ENCODE measurements around the gene IRF2BP2. TPM values are rescaled to one million over a fixed set of nuclear protein-coding genes. Genes with fewer than 3 reads are reported as not detected.
"Not testable (repeated sequence)": the region's sequence is repeated elsewhere in the genome, so short reads cannot be mapped to it uniquely, and the experiment has no call there.

IRF2BP2 gene
- total RNA-seq, 8 experiments from 2014 or later: 35.9 to 109 (median 82.0) TPM

GRCh38 chr1:234602334-234603220 lies 7.4 kb downstream of the IRF2BP2 start:
- in situ Hi-C loops (cut with MboI; ENCODE audit: low pct_unique_long_range_greater_than_20kb in 2 of 9, low sequenced_read_pairs in 9 of 9, unreplicated experiment in 9 of 9): loop anchor here (10.0 to 25.0 kb wide), 7 partner anchors 98 to 485 kb away; no protein-coding TSS in a partner anchor
- Histone ChIP-seq H3K27ac (peak overlapping the region; percentile 64 to 79), H3K4me3 (peak overlapping the region; percentile 50 to 72 (median 61)), H3K4me1 (replicated peaks in 1 of 2) (peaks cover 31 to 43% of the 10 kb centered on the region in 2 donors)
- peak; percentile 5 to 33 (median 21) for ATAC-seq (replicated peaks in 6 of 8)
- WGBS, 10 experiments: 2 to 80% (median 36%) methylated on average over 1 to 7 of the region's 7 CpGs; no CpG with 5 or more reads in 1 of the 10 experiments

- H3K4me1 ChIP-seq (replicated peaks in 1 of 2): peaks cover 31 to 43% of the 10 kb centered on the region in 2 donors
- in situ Hi-C loops (cut with MboI; ENCODE audit: low pct_unique_long_range_greater_than_20kb in 2 of 9, low sequenced_read_pairs in 9 of 9, unreplicated experiment in 9 of 9): loop anchor here (10.0 to 25.0 kb wide), 7 partner anchors 97 to 486 kb away; no protein-coding TSS in a partner anchor
- H3K4me3 ChIP-seq: peak overlapping the region; percentile 31 to 61 (median 38)
- H3K27ac ChIP-seq: peak overlapping the region in 1 of 2 donors; percentile 72
- peak in 3 of 8 experiments; percentile 0 to 7 (median 0) for ATAC-seq (replicated peaks in 6 of 8)
- WGBS, 10 experiments: 0 to 50% (median 38%) methylated on average over 2 to 9 of the region's 10 CpGs; no CpG with 5 or more reads in 1 of the 10 experiments
Observed at GRCh38 chr1:234601301-234602017, 8.5 kb downstream of the IRF2BP2 start.

- 0 to 26% (median 7%) methylated on average over 2 to 11 of the region's 11 CpGs for WGBS, 10 experiments
- Histone ChIP-seq H3K4me3 (peak overlapping the region; percentile 31 to 40 (median 38)), H3K4me1 (replicated peaks in 1 of 2) (peaks cover 31 to 43% of the 10 kb centered on the region in 2 donors), H3K27ac (peak overlapping the region; percentile 47 to 72)
- in situ Hi-C loops (cut with MboI; ENCODE audit: low pct_unique_long_range_greater_than_20kb in 2 of 9, low sequenced_read_pairs in 9 of 9, unreplicated experiment in 9 of 9): loop anchor here (10.0 to 25.0 kb wide), 7 partner anchors 96 to 487 kb away; no protein-coding TSS in a partner anchor
- peak in 3 of 8 experiments; percentile 1 to 3 (median 1) for ATAC-seq (replicated peaks in 6 of 8)
Observed at GRCh38 chr1:234600418-234601281, 9.3 kb downstream of the IRF2BP2 start.

- 0 to 8% (median 0%) methylated on average over 1 to 37 of the region's 87 CpGs for WGBS, 10 experiments
- in situ Hi-C loops (cut with MboI; ENCODE audit: low pct_unique_long_range_greater_than_20kb in 2 of 9, low sequenced_read_pairs in 9 of 9, unreplicated experiment in 9 of 9): loop anchor here (10.0 to 25.0 kb wide), 8 partner anchors 95 to 495 kb away; no protein-coding TSS in a partner anchor
- H3K4me3 ChIP-seq: peak overlapping the region; percentile 31 to 40 (median 38)
- H3K27ac ChIP-seq: peak overlapping the region; percentile 47 to 72
- ATAC-seq (replicated peaks in 6 of 8): peak; percentile 67 to 88 (median 84)
- H3K4me1 ChIP-seq (replicated peaks in 1 of 2): peaks cover 31 to 43% of the 10 kb centered on the region in 2 donors
Observed at GRCh38 chr1:234599617-234600417, 10.2 kb downstream of the IRF2BP2 start.

GRCh38 chr1:234598974-234599616 lies 10.9 kb downstream of the IRF2BP2 start:
- 0 to 86% (median 20%) methylated on average over 1 of the region's 1 CpG; no CpG with 5 or more reads in 1 of the 10 experiments for WGBS, 10 experiments
- Histone ChIP-seq H3K4me1 (replicated peaks in 1 of 2) (peaks cover 31 to 43% of the 10 kb centered on the region in 2 donors), H3K4me3 (peak overlapping the region; percentile 31 to 40 (median 38)), H3K27ac (peak overlapping the region; percentile 47 to 72)
- ATAC-seq (replicated peaks in 6 of 8): peak in 1 of 8 experiments; percentile 0
- in situ Hi-C loops (cut with MboI; ENCODE audit: low pct_unique_long_range_greater_than_20kb in 2 of 9, low sequenced_read_pairs in 9 of 9, unreplicated experiment in 9 of 9): loop anchor here in 1 of 9 experiments (10.0 kb wide), 2 partner anchors 94 to 496 kb away; no protein-coding TSS in a partner anchor

GRCh38 chr1:234597894-234598293 lies 12.1 kb downstream of the IRF2BP2 start:
- 0 to 71% (median 45%) methylated on average over 2 of the region's 2 CpGs; no CpG with 5 or more reads in 5 of the 10 experiments for WGBS, 10 experiments
- Histone ChIP-seq H3K4me3 (no peak overlapping the region), H3K4me1 (replicated peaks in 1 of 2) (peaks cover 31 to 37% of the 10 kb centered on the region in 2 donors), H3K27ac (no peak overlapping the region)
- in situ Hi-C loops (cut with MboI; ENCODE audit: low pct_unique_long_range_greater_than_20kb in 2 of 9, low sequenced_read_pairs in 9 of 9, unreplicated experiment in 9 of 9): loop anchor here in 1 of 9 experiments (10.0 kb wide), 2 partner anchors 93 to 497 kb away; no protein-coding TSS in a partner anchor
- no peak for ATAC-seq (replicated peaks in 6 of 8)

GRCh38 chr1:234595899-234596298 lies 14.1 kb downstream of the IRF2BP2 start:
- Histone ChIP-seq H3K4me1 (replicated peaks in 1 of 2) (peaks cover 13 to 17% of the 10 kb centered on the region in 2 donors), H3K4me3 (no peak overlapping the region), H3K27ac (no peak overlapping the region)
- WGBS, 10 experiments: 71 to 100% (median 92%) methylated on average over 1 to 2 of the region's 2 CpGs; no CpG with 5 or more reads in 1 of the 10 experiments
- ATAC-seq (replicated peaks in 6 of 8): no peak
- in situ Hi-C loops (cut with MboI; ENCODE audit: low pct_unique_long_range_greater_than_20kb in 2 of 9, low sequenced_read_pairs in 9 of 9, unreplicated experiment in 9 of 9): loop anchor here in 1 of 9 experiments (10.0 kb wide), 2 partner anchors 91 to 499 kb away; no protein-coding TSS in a partner anchor

- 83 to 100% (median 98%) methylated on average over 1 to 4 of the region's 4 CpGs; no CpG with 5 or more reads in 4 of the 10 experiments for WGBS, 10 experiments
- H3K27ac ChIP-seq; ATAC-seq (replicated peaks in 6 of 8); H3K4me1 ChIP-seq (replicated peaks in 1 of 2); H3K4me3 ChIP-seq: not testable (repeated sequence)
- in situ Hi-C loops (cut with MboI; ENCODE audit: low pct_unique_long_range_greater_than_20kb in 2 of 9, low sequenced_read_pairs in 9 of 9, unreplicated experiment in 9 of 9): loop anchor here in 1 of 9 experiments (10.0 kb wide), 2 partner anchors 90 to 500 kb away; no protein-coding TSS in a partner anchor
Observed at GRCh38 chr1:234594575-234594974, 15.4 kb downstream of the IRF2BP2 start.

- H3K27ac ChIP-seq: no peak overlapping the region
- in situ Hi-C loops (cut with MboI; ENCODE audit: low pct_unique_long_range_greater_than_20kb in 2 of 9, low sequenced_read_pairs in 9 of 9, unreplicated experiment in 9 of 9): loop anchor here in 1 of 9 experiments (10.0 kb wide), 2 partner anchors 89 to 501 kb away; no protein-coding TSS in a partner anchor
- peaks cover 6 to 11% of the 10 kb centered on the region in 2 donors for H3K4me1 ChIP-seq (replicated peaks in 1 of 2)
- ATAC-seq (replicated peaks in 6 of 8): no peak
- WGBS, 10 experiments: 77 to 100% (median 89%) methylated on average over 1 to 6 of the region's 6 CpGs
- H3K4me3 ChIP-seq: no peak overlapping the region
Observed at GRCh38 chr1:234593771-234594504, 16.0 kb downstream of the IRF2BP2 start.

- no peak overlapping the region for H3K4me3 ChIP-seq
Observed at GRCh38 chr1:234593109-234593508, 16.9 kb downstream of the IRF2BP2 start.

More at GRCh38 chr1:234593109-234593508, 16.9 kb downstream of the IRF2BP2 start:
- Histone ChIP-seq H3K27ac (no peak overlapping the region), H3K4me1 (replicated peaks in 1 of 2) (peaks cover 6 to 7% of the 10 kb centered on the region in 2 donors)
- in situ Hi-C loops (cut with MboI; ENCODE audit: low pct_unique_long_range_greater_than_20kb in 2 of 9, low sequenced_read_pairs in 9 of 9, unreplicated experiment in 9 of 9): loop anchor here in 1 of 9 experiments (10.0 kb wide), 2 partner anchors 88 to 502 kb away; no protein-coding TSS in a partner anchor
- WGBS, 10 experiments: 90 to 100% (median 97%) methylated on average over 4 to 7 of the region's 7 CpGs; no CpG with 5 or more reads in 3 of the 10 experiments
- ATAC-seq (replicated peaks in 6 of 8): no peak

Measured in motor neuron (in vitro differentiated cells).